ENCODE measurements around the gene CDK16. TPM values are rescaled to one million over a fixed set of nuclear protein-coding genes. Genes with fewer than 3 reads are reported as not detected.

CDK16 gene
- polyA plus RNA-seq, 1 donor from 2014 or later: 99.0 TPM

DNA sequence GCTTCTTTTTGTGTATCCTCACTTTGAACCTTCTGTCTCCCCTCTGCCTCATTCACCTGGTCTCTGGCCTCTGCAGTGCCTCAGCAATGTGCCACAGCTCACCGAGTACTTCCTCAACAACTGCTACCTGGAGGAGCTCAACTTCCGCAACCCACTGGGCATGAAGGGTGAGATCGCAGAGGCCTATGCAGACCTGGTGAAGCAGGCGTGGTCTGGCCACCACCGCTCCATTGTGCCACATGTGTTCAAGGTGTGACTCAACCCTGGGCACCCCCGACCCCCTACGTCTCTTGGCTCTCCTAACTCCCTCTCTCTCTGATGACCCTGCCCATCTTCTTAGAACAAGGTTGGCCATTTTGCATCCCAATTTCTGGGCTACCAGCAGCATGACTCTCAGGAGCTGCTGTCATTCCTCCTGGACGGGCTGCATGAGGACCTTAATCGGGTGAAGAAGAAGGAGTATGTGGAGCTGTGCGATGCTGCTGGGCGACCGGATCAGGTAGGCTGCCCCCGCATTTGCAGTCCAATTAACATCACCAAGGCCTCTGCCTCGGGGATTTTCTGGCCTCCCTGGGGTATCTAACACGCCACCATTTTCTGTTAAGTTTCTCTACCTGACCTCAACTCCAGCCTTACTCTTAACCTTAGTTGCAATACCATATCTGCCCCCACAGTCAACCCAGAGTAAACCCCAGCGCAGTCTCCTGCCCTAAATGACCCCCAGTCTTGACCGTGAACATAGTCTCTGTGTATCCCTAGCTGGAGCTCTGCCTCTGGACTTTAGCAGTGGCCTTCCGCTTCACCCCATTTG is 22.9 kb downstream of the CDK16 start:
- H3K36me3 ChIP-seq (ENCODE audit: insufficient read depth, low read length): no peaks in the 10 kb centered on the region
- no peak for TF ChIP-seq POLR2AphosphoS5 (IDR thresholded peaks at IDR 0.05)
- TF ChIP-seq TAF1 (IDR thresholded peaks at IDR 0.05; ENCODE audit: low read depth): no peak
- TF ChIP-seq RAD21 (conservative IDR thresholded peaks at IDR 0.05): no peak
- TF ChIP-seq MXI1 (conservative IDR thresholded peaks at IDR 0.05; ENCODE audit: poor library complexity, severe bottlenecking): no peak
- TF ChIP-seq, protein P1, sequence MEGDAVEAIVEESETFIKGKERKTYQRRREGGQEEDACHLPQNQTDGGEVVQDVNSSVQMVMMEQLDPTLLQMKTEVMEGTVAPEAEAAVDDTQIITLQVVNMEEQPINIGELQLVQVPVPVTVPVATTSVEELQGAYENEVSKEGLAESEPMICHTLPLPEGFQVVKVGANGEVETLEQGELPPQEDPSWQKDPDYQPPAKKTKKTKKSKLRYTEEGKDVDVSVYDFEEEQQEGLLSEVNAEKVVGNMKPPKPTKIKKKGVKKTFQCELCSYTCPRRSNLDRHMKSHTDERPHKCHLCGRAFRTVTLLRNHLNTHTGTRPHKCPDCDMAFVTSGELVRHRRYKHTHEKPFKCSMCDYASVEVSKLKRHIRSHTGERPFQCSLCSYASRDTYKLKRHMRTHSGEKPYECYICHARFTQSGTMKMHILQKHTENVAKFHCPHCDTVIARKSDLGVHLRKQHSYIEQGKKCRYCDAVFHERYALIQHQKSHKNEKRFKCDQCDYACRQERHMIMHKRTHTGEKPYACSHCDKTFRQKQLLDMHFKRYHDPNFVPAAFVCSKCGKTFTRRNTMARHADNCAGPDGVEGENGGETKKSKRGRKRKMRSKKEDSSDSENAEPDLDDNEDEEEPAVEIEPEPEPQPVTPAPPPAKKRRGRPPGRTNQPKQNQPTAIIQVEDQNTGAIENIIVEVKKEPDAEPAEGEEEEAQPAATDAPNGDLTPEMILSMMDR (IDR thresholded peaks at IDR 0.05; ENCODE audit: poor library complexity, severe bottlenecking): no peak
- TF ChIP-seq SMC3 (conservative IDR thresholded peaks at IDR 0.05; ENCODE audit: poor library complexity): no peak
- TF ChIP-seq EP300 (conservative IDR thresholded peaks at IDR 0.05; ENCODE audit: poor library complexity, severe bottlenecking): no peak
- TF ChIP-seq, protein P2, sequence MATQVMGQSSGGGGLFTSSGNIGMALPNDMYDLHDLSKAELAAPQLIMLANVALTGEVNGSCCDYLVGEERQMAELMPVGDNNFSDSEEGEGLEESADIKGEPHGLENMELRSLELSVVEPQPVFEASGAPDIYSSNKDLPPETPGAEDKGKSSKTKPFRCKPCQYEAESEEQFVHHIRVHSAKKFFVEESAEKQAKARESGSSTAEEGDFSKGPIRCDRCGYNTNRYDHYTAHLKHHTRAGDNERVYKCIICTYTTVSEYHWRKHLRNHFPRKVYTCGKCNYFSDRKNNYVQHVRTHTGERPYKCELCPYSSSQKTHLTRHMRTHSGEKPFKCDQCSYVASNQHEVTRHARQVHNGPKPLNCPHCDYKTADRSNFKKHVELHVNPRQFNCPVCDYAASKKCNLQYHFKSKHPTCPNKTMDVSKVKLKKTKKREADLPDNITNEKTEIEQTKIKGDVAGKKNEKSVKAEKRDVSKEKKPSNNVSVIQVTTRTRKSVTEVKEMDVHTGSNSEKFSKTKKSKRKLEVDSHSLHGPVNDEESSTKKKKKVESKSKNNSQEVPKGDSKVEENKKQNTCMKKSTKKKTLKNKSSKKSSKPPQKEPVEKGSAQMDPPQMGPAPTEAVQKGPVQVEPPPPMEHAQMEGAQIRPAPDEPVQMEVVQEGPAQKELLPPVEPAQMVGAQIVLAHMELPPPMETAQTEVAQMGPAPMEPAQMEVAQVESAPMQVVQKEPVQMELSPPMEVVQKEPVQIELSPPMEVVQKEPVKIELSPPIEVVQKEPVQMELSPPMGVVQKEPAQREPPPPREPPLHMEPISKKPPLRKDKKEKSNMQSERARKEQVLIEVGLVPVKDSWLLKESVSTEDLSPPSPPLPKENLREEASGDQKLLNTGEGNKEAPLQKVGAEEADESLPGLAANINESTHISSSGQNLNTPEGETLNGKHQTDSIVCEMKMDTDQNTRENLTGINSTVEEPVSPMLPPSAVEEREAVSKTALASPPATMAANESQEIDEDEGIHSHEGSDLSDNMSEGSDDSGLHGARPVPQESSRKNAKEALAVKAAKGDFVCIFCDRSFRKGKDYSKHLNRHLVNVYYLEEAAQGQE (IDR thresholded peaks at IDR 0.05; ENCODE audit: borderline replicate concordance): no peak
- no peak for TF ChIP-seq EZH2 (IDR thresholded peaks at IDR 0.05; ENCODE audit: borderline replicate concordance, insufficient read depth, low read length, poor library complexity, severe bottlenecking)
- no peaks in the 10 kb centered on the region for H4K20me1 ChIP-seq (ENCODE audit: insufficient read depth)
- H3K79me2 ChIP-seq (replicated peaks; ENCODE audit: insufficient read depth, low read length): peaks cover 27% of the 10 kb centered on the region
- H3F3A ChIP-seq (ENCODE audit: insufficient read depth, low read length, poor library complexity, severe bottlenecking): no peaks in the 10 kb centered on the region
- no peak overlapping the region for H3K27ac ChIP-seq (ENCODE audit: low read length)
- H3K4me3 ChIP-seq (ENCODE audit: low read length): no peak overlapping the region
- H3K4me2 ChIP-seq (ENCODE audit: low read length): no peak overlapping the region
- no peaks in the 10 kb centered on the region for H3K9me3 ChIP-seq (ENCODE audit: low read length)
- no peaks in the 10 kb centered on the region for H3K27me3 ChIP-seq (ENCODE audit: insufficient read depth, low read depth, low read length)
- H3K9me2 ChIP-seq (ENCODE audit: insufficient read depth, low read length): no peaks in the 10 kb centered on the region
- H3K9ac ChIP-seq (ENCODE audit: low read length): no peak overlapping the region
- no peak overlapping the region for H2AFZ ChIP-seq (ENCODE audit: low read depth, low read length)

DNA sequence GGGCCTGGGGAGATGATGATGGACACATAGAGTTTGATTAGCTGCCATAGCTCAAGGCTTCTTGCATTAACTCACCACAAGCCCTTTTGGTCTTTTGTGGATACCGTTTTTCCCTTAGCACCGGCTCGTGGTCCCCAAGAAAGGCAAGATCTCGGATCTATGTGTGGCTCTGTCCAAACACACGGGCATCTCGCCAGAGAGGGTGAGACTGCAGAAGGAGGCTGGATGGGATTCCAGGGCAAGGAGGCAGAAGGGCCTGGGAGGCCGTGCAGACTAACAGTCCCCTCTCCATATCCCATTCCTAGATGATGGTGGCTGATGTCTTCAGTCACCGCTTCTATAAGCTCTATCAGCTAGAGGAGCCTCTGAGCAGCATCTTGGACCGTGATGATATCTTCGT is 23.8 kb downstream of the CDK16 start:
- Histone ChIP-seq H3K27ac (ENCODE audit: low read length) (no peak overlapping the region), H3K4me3 (ENCODE audit: low read length) (no peak overlapping the region), H3K4me2 (ENCODE audit: low read length) (no peak overlapping the region), H3K27me3 (ENCODE audit: insufficient read depth, low read depth, low read length) (no peaks in the 10 kb centered on the region), H3K9ac (ENCODE audit: low read length) (no peak overlapping the region), H3K79me2 (replicated peaks; ENCODE audit: insufficient read depth, low read length) (peaks cover 18% of the 10 kb centered on the region), H2AFZ (ENCODE audit: low read depth, low read length) (no peak overlapping the region), H3K9me2 (ENCODE audit: insufficient read depth, low read length) (no peaks in the 10 kb centered on the region), H3K9me3 (ENCODE audit: low read length) (no peaks in the 10 kb centered on the region), H3F3A (ENCODE audit: insufficient read depth, low read length, poor library complexity, severe bottlenecking) (no peaks in the 10 kb centered on the region), H3K36me3 (ENCODE audit: insufficient read depth, low read length) (no peaks in the 10 kb centered on the region), H4K20me1 (ENCODE audit: insufficient read depth) (no peaks in the 10 kb centered on the region)
- TF ChIP-seq RAD21 (conservative IDR thresholded peaks at IDR 0.05): no peak
- TF ChIP-seq EZH2 (IDR thresholded peaks at IDR 0.05; ENCODE audit: borderline replicate concordance, insufficient read depth, low read length, poor library complexity, severe bottlenecking): no peak
- TF ChIP-seq MXI1 (conservative IDR thresholded peaks at IDR 0.05; ENCODE audit: poor library complexity, severe bottlenecking): no peak
- no peak for TF ChIP-seq EP300 (conservative IDR thresholded peaks at IDR 0.05; ENCODE audit: poor library complexity, severe bottlenecking)
- TF ChIP-seq, protein P2 (IDR thresholded peaks at IDR 0.05; ENCODE audit: borderline replicate concordance): no peak
- TF ChIP-seq, protein P1 (IDR thresholded peaks at IDR 0.05; ENCODE audit: poor library complexity, severe bottlenecking): no peak
- no peak for TF ChIP-seq POLR2AphosphoS5 (IDR thresholded peaks at IDR 0.05)
- no peak for TF ChIP-seq SMC3 (conservative IDR thresholded peaks at IDR 0.05; ENCODE audit: poor library complexity)
- no peak for TF ChIP-seq TAF1 (IDR thresholded peaks at IDR 0.05; ENCODE audit: low read depth)

All from neural cell (in vitro differentiated cells).